CD4-positive, alpha-beta T cell treated with Interleukin-17A for 1 hour (primary cell): ENCODE data around the gene IGSF23.
A peak's percentile ranks its signal among the peaks of the same experiment; 100 is the strongest.

ENCODE experiments used
- DNase-seq: peaks from one replicate; pipeline ENCODE4 v3.0.0-alpha.2; 2020

Gene IGSF23, protein sequence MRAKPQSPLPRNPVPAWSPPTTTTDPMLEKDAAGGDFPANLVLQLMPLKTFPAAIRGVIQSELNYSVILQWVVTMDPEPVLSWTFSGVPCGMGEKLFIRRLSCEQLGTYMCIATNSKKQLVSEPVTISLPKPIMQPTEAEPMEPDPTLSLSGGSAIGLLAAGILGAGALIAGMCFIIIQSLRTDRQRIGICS

GRCh38 chr19:44613295-44614178 is at the start of gene IGSF23:
Gene IGSF23, plus strand, starts transcription at chr19:44613563. Its CDS starts 83 bp downstream, at chr19:44613646.
- DNase-seq = no peak

DNA sequence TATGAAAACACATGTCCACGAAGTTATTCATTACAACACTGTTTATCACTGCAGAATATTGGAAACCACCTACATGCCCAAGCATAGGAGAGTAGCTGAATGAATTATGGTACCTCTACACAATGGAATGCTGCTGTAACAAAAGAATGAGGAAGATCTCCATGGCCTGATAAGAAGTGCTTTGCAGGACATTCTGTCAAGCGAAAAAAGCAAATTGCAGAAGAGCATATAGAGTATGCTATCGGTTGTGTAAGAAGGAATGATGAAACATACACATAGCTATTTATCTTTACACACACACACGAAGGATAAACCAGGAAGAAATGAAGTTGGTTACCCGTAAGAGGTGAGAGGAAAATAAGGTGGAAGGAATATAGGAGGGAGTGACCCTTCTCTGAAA is 46.4 kb upstream of the IGSF23 start:
- no peak for DNase-seq

GRCh38 chr19:44567745-44568144 is 45.6 kb upstream of the IGSF23 start:
- no peak for DNase-seq

GRCh38 chr19:44570603-44570983 is 42.8 kb upstream of the IGSF23 start:
- DNase-seq = no peak

GRCh38 chr19:44570984-44571684 is 42.2 kb upstream of the IGSF23 start:
- DNase-seq = peak; percentile 62

GRCh38 chr19:44571830-44572580 is 41.4 kb upstream of the IGSF23 start:
- no peak for DNase-seq

DNA sequence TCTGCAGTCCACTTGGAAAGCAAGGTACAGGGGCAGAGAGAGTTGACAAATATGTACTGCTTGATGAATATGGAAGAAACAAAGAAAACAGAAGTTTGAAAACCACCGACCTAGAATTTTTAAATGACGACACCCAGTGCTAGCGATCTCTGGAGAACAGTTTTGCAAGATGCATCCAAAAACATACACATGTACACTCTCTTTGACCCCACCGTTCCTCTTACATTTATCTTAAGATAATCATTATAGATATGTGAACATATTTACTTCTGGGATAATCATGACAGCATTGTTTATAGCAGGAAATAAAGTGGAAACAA is 40.8 kb upstream of the IGSF23 start:
- DNase-seq = no peak

GRCh38 chr19:44573183-44573582 is 40.2 kb upstream of the IGSF23 start:
- DNase-seq = no peak

DNA sequence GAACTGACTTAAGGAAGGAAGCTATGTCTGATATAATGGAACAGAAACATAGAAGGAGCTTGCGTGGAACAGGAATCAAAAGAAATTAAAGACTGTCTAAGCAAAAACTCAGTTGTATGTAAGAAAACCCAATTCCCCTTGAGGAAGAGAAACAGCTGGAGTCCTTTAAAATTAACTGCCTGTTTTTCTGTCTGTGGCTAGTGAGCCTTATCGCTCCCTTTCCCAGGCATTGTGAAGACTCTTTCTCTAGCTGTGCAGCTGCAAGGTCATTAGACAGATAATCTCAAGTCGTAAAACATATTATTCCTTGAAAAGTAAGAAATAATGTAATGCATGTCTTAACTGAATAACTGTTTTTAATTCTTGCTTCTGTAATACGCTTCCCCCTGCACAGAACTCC is 39.7 kb upstream of the IGSF23 start:
- DNase-seq = no peak

DNA sequence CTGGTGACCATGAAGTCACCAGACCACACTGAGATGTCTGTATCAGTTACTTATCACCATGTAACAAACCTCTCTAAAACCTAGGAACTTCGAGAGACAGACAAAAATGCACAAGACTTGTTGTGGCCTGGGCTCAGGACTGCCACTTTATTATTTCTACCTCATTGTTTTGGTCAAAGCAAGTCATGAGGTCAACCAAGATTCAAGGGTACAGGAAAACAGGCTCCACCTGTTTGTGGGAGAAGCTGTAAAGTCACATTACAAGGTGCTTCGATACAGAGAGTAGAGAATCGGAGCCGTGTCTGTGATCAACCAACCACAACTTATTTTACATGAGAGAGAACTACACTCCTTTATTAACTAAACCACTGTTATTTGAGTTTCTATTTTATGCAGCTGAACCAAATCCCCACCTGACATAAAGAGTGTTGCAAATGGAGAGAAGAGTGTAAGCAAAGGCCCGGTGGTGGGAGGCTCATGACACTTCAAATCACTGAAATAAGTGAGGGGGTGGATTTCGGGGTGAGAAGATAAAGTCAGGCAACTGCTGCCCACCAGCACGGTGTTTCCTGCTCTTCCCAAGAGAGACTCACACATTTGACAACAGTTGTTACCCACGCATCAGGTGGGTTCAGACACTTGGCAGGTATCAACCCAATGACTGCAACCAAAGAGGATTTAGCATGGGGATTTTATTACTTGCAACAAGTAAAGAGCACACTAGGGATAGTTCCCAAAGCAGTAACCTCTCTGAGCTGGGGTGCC is 39.0 kb upstream of the IGSF23 start:
- no peak for DNase-seq

GRCh38 chr19:44575116-44575700 is 38.2 kb upstream of the IGSF23 start:
- no peak for DNase-seq

GRCh38 chr19:44576843-44577565 is 36.4 kb upstream of the IGSF23 start:
- peak; percentile 15 for DNase-seq

- no peak for DNase-seq
Measured at GRCh38 chr19:44577566-44577874, 35.8 kb upstream of the IGSF23 start.

GRCh38 chr19:44579663-44580365 is 33.5 kb upstream of the IGSF23 start:
- no peak for DNase-seq

DNA sequence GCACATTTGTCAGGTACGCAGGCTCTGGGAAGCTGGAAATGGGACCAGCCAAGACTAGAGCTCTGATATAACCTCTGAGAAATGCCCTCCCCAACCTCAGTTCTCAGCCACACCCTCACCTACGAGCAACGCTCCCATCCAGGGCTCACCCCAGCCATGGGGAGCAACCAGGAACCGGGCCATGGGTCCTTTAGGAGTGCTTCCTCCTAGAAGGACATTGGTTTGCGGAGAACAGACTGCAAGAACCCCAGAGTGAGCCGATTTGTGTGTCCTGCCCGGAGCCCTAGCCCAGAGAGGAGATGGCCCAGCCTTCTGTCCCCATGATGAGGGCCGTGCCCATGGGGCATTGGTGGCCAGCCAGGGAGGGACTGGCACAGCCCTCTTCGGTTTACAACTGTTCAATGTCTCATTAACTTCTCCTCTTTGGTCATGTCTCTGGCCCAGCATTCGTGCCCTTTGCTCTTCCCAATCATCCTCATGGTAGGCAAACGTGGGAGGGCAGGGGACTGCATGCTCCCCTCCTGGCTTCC is 32.9 kb upstream of the IGSF23 start:
- DNase-seq = no peak

DNA sequence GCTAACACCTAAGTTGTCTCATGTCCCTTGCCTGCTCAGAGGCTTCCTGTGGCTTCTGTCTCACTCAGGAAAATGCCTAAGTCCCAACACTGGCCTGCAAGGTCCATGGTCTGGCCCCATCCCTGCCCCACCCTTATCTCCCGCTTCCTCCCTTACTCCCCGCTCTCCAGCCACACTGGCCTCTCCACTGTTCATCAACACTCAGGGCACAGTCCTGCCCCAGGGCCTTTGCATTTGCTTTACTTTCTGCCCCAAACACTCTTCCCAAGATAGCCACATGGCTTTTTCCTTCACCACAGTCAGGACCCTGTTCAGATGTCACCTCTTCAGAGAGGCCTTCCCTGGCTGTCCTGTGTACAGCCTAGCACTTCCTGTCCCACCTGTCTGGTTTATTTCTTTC is 32.1 kb upstream of the IGSF23 start:
- DNase-seq = no peak

DNA sequence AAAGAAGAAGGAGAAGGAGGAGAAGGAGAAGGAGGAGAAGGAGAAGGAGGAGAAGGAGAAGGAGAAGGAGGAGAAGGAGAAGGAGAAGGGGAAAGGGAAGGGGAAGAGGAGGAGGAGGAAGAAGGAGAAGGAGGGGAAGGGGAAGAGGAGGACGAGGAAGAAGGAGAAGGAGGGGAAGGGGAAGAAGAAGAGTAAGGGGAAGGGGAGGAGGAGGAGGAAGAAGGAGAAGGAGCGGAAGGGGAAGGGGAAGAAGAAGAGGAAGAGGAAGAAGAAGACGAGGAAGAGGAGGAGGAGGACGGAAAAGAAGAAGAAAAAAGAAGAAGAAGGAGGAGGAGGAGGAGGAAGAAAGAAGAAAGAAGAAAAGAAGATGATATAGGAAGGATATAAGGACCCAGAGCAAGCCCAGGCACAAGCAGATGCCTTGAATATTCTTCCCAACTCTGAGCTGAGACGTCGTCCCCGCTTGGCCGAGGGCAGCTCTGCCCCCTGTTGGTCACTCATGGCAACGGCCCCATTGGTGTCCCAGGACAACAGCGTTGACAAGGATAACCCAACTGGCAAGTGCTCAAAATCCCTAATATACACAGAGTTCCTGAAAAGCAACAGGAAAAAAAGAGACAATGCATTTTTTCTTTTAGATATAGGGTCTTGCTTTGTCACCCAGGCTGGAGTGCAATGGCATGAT is 30.6 kb upstream of the IGSF23 start:
- no peak for DNase-seq

GRCh38 chr19:44585371-44586133 is 27.8 kb upstream of the IGSF23 start:
- no peak for DNase-seq
